KMS-11 (cell line): ENCODE measurements around the gene SEC61A2.

Experiments used
- H2AFZ ChIP-seq: fragments of 200-600 bp; sonication (generic); 2 replicates; pipeline ENCODE4 v1.6.1; 2016; ENCODE audit warnings: antibody characterized with exemption, mixed run types, low read depth
- H3K27ac ChIP-seq: fragments of 200-600 bp; sonication (generic); 2 replicates; pipeline ENCODE4 v1.6.1; 2016; ENCODE audit warnings: mild to moderate bottlenecking, mixed run types
- H3K27me3 ChIP-seq: fragments of 200-600 bp; sonication (generic); 2 replicates; pipeline ENCODE4 v1.6.1; 2017; ENCODE audit warnings: mild to moderate bottlenecking, low read depth, mixed run types, moderate library complexity; ENCODE audit not compliant: insufficient read depth
- H3K36me3 ChIP-seq: fragments of 200-600 bp; sonication (generic); 2 replicates; pipeline ENCODE4 v1.6.1; 2017; ENCODE audit warnings: mild to moderate bottlenecking, mixed run types; ENCODE audit not compliant: insufficient read depth
- H3K4me1 ChIP-seq: fragments of 200-600 bp; sonication (generic); 2 replicates; pipeline ENCODE4 v1.6.1; 2016; ENCODE audit warnings: mild to moderate bottlenecking, low read depth, mixed run types; ENCODE audit not compliant: poor library complexity, severe bottlenecking
- H3K4me2 ChIP-seq: fragments of 200-600 bp; sonication (generic); 2 replicates; pipeline ENCODE4 v1.7.0; 2016; ENCODE audit warnings: mild to moderate bottlenecking, mixed run types
- H3K4me3 ChIP-seq: fragments of 200-600 bp; sonication (generic); IDR thresholded peaks from 2 replicates; pipeline ENCODE4 v1.6.1; 2017; ENCODE audit warnings: low read depth, low read length, mixed read lengths; ENCODE audit not compliant: insufficient read depth
- H3K79me2 ChIP-seq: fragments of 200-600 bp; sonication (generic); 2 replicates; pipeline ENCODE4 v1.6.1; 2016; ENCODE audit warnings: low read depth, mixed run types; ENCODE audit not compliant: insufficient read depth
- H3K9ac ChIP-seq: fragments of 200-600 bp; sonication (generic); 2 replicates; pipeline ENCODE4 v1.6.1; 2016; ENCODE audit warnings: mild to moderate bottlenecking, mixed run types
- H4K20me1 ChIP-seq: fragments of 200-600 bp; sonication (generic); 2 replicates; pipeline ENCODE4 v1.6.1; 2016; ENCODE audit warnings: mild to moderate bottlenecking, mixed run types; ENCODE audit not compliant: insufficient read depth
- CTCF ChIP-seq: fragments of 200-600 bp; sonication (generic); conservative IDR thresholded peaks from 2 replicates; pipeline ENCODE4 v1.6.1; 2017; ENCODE audit warnings: low read depth, mild to moderate bottlenecking, antibody characterized with exemption, low read length, moderate library complexity, mixed read lengths

Gene SEC61A2

DNA sequence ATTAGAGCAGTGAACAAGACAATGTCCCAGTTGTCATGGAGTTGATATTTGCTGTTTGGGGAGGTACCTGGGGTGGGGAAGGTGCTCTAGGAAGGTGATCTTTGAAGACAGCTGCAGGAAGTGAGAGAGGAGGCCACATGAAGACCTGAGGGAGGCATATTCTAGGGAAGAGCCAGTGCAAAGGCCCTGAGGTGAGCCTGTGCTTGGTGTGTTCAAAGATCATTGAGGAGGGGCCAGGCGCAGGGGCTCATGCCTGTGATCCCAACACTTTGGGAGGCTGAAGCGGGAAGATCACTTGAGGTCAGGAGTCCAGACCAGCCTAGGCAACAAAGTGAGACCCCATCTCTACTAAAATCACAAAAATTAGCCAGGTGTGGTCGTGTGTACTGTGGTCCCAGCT, 15.1 kb downstream of the SEC61A2 start:
- H3K27ac ChIP-seq, result no peak overlapping the region
- H3K36me3 ChIP-seq, result no peaks in the 10 kb centered on the region; the same call in 1 of the 2 replicates
- no peak overlapping the region for H3K4me2 ChIP-seq
- no peak overlapping the region for H3K4me3 ChIP-seq
- H3K79me2 ChIP-seq, result no peaks in the 10 kb centered on the region
- no peaks in the 10 kb centered on the region for H3K27me3 ChIP-seq
- peaks cover 7% of the 10 kb centered on the region for H3K4me1 ChIP-seq
- TF ChIP-seq CTCF, result no peak
- no peak overlapping the region for H2AFZ ChIP-seq
- no peaks in the 10 kb centered on the region for H4K20me1 ChIP-seq
- no peak overlapping the region for H3K9ac ChIP-seq

GRCh38 chr10:12150163-12150562, 20.7 kb downstream of the SEC61A2 start:
- no peak overlapping the region for H3K4me2 ChIP-seq
- TF ChIP-seq CTCF, result no peak

DNA sequence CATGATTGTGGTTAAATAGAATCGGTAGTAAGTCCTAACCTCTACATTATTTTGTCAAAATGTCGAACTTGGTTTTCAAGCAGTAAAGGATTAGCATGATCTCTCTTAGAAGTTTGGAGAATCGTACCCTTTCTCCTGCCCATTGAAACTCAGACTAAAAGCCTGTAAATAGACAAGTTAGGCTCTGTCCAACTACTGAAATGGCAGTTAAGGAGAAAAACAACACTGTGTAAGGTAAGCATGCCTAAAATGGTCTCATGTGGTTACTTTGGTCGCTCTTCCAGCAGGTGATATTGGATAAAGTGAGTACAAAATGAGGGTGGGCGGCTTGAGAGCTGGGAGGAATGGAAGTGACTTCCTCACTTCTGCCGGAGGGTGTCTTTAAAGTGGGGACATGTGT, 25.0 kb downstream of the SEC61A2 start:
- H4K20me1 ChIP-seq, result no peaks in the 10 kb centered on the region
- no peak overlapping the region for H3K4me3 ChIP-seq
- H3K36me3 ChIP-seq, result no peaks in the 10 kb centered on the region; the same call in 1 of the 2 replicates
- no peak overlapping the region for H3K27ac ChIP-seq
- H3K4me2 ChIP-seq, result no peak overlapping the region
- no peaks in the 10 kb centered on the region for H3K4me1 ChIP-seq
- H3K9ac ChIP-seq, result no peak overlapping the region
- H3K27me3 ChIP-seq, result no peaks in the 10 kb centered on the region
- H3K79me2 ChIP-seq, result no peaks in the 10 kb centered on the region
- no peak for TF ChIP-seq CTCF
- H2AFZ ChIP-seq, result no peak overlapping the region

More at GRCh38 chr10:12150163-12150562, 20.7 kb downstream of the SEC61A2 start:
- no peaks in the 10 kb centered on the region for H3K79me2 ChIP-seq
- H3K9ac ChIP-seq, result no peak overlapping the region
- no peaks in the 10 kb centered on the region for H3K27me3 ChIP-seq
- no peaks in the 10 kb centered on the region for H4K20me1 ChIP-seq
- no peaks in the 10 kb centered on the region for H3K36me3 ChIP-seq
- H3K27ac ChIP-seq, result no peak overlapping the region
- H2AFZ ChIP-seq, result no peak overlapping the region
- H3K4me3 ChIP-seq, result no peak overlapping the region
- H3K4me1 ChIP-seq, result no peaks in the 10 kb centered on the region

DNA sequence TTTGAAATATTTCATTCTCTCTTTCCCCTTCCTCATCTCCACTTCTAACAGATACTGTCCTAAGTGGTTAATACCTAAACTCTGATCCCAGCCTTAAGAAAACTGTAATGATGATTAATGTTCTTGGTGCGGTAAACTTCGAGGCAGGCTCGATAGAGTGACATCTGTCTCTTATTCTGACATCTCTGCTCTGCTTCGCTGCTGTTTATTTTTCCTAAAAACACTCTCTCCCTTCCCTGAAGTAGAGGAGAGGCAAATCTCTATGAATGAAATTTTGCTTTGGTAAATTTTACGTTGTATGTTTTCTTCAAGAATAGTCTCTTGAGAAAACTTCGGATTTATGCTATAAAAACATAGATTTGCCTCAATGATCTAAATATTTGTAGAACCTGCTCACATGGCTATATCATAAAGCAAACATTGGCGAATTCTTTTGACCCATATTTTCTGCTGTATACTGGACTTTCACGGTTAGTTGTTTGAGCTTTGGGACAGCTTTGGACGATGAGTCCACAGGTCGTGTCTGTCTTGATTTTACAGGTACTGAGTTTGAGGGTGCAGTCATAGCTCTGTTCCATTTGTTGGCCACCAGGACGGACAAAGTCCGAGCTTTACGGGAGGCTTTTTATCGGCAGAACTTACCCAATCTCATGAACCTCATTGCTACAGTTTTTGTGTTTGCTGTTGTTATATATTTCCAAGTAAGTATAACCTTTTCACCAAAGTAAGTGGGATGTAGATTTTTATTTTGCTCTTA, 27.1 kb downstream of the SEC61A2 start:
- no peak for TF ChIP-seq CTCF
- Histone ChIP-seq H3K79me2 (no peaks in the 10 kb centered on the region), H2AFZ (no peak overlapping the region), H3K27me3 (no peaks in the 10 kb centered on the region), H3K36me3 (no peaks in the 10 kb centered on the region; the same call in 1 of the 2 replicates), H3K4me1 (no peaks in the 10 kb centered on the region), H3K4me3 (no peak overlapping the region), H3K9ac (no peak overlapping the region), H3K27ac (no peak overlapping the region), H4K20me1 (no peaks in the 10 kb centered on the region), H3K4me2 (no peak overlapping the region)
